Liver (tissue), 10 donors: ENCODE results near the gene APOD. TPM values are rescaled to one million over a fixed set of nuclear protein-coding genes. Genes with fewer than 3 reads are reported as not detected.

Experiments
- DNase-seq: peaks from one replicate; pipeline ENCODE4 v3.0.0-alpha.2; 2017; ENCODE audit warnings: low spot score
- H3K27ac ChIP-seq, 2 donors: one replicate each; pipeline ENCODE4 v1.7.0; 2013; ENCODE audit warnings: inconsistent platforms in 2 of 2, low read length in 2 of 2, control low read depth in 1 of 2, low read depth in 1 of 2, mild to moderate bottlenecking in 1 of 2
- H3K27me3 ChIP-seq, 4 donors: one replicate each; pipeline versions ENCODE4 v1.6.1 to v1.7.0; 2013; ENCODE audit warnings: low read length in 3 of 4, inconsistent platforms in 1 of 4, mild to moderate bottlenecking in 1 of 4, moderate library complexity in 1 of 4; ENCODE audit not compliant: control insufficient read depth in 4 of 4, insufficient read depth in 4 of 4
- H3K36me3 ChIP-seq, 4 donors: one replicate each; pipeline versions ENCODE4 v1.6.1 to v1.7.0; 2013; ENCODE audit warnings: low read length in 3 of 4, mild to moderate bottlenecking in 3 of 4, low read depth in 1 of 4, moderate library complexity in 1 of 4; ENCODE audit not compliant: control insufficient read depth in 4 of 4, insufficient read depth in 3 of 4
- H3K4me1 ChIP-seq, 4 donors: one replicate each; pipeline versions ENCODE4 v1.6.1 to v1.7.0; 2013; ENCODE audit warnings: low read length in 3 of 4, mild to moderate bottlenecking in 3 of 4, moderate library complexity in 1 of 4; ENCODE audit not compliant: control insufficient read depth in 4 of 4, insufficient read depth in 4 of 4
- H3K4me3 ChIP-seq, 3 donors: one replicate each; pipeline versions ENCODE4 v1.6.1 to v1.7.0; 2013; ENCODE audit warnings: low read length in 3 of 3, control low read depth in 1 of 3, low read depth in 1 of 3, mild to moderate bottlenecking in 1 of 3
- H3K9ac ChIP-seq, 2 donors: one replicate each; pipeline ENCODE4 v1.7.0; 2013; ENCODE audit warnings: low read length in 2 of 2, mild to moderate bottlenecking in 2 of 2, moderate library complexity in 2 of 2, control low read depth in 1 of 2, low read depth in 1 of 2
- H3K9me3 ChIP-seq, 4 donors: one replicate each; pipeline versions ENCODE4 v1.6.1 to v1.7.0; 2013; ENCODE audit warnings: low read length in 3 of 4; ENCODE audit not compliant: control insufficient read depth in 4 of 4
- CTCF ChIP-seq: fragments of 150-350 bp; IDR thresholded peaks from 2 replicates; pipeline ENCODE4 v1.5.1; 2017; ENCODE audit warnings: improper control_type of control experiment, low read depth, low read length; ENCODE audit not compliant: missing input control
- EGR1 ChIP-seq, 2 donors: IDR thresholded peaks; 2 replicates each; pipeline ENCODE4 v1.6.1; 2016 to 2018; ENCODE audit warnings: antibody characterized with exemption in 2 of 2, low read depth in 2 of 2
- FOXA1 ChIP-seq: IDR thresholded peaks from 2 replicates; pipeline ENCODE4 v1.6.1; 2016; ENCODE audit warnings: antibody characterized with exemption
- FOXA2 ChIP-seq: IDR thresholded peaks from 2 replicates; pipeline ENCODE4 v1.6.1; 2016; ENCODE audit warnings: antibody characterized with exemption
- HNF4A ChIP-seq, 2 donors: conservative IDR thresholded peaks; 2 replicates each; pipeline ENCODE4 v1.6.1; 2016; ENCODE audit warnings: antibody characterized with exemption in 2 of 2, mild to moderate bottlenecking in 2 of 2
- HNF4G ChIP-seq: IDR thresholded peaks from 2 replicates; pipeline ENCODE4 v1.6.1; 2016; ENCODE audit warnings: antibody characterized with exemption
- MAX ChIP-seq: IDR thresholded peaks from 2 replicates; pipeline ENCODE4 v1.6.1; 2016; ENCODE audit warnings: antibody characterized with exemption
- NR2F2 ChIP-seq: IDR thresholded peaks from 2 replicates; pipeline ENCODE4 v1.6.1; 2016; ENCODE audit warnings: antibody characterized with exemption
- RAD21 ChIP-seq, 2 donors: IDR thresholded peaks; 2 replicates each; pipeline ENCODE4 v1.6.1; 2016; ENCODE audit warnings: antibody characterized with exemption in 2 of 2, mild to moderate bottlenecking in 2 of 2
- TAF1 ChIP-seq: conservative IDR thresholded peaks from 2 replicates; pipeline ENCODE4 v1.6.1; 2016; ENCODE audit warnings: antibody characterized with exemption, mild to moderate bottlenecking
- WGBS: extraction: QIAGEN DNeasy Blood & Tissue Kit; methylation state at CpG from one replicate; pipeline ENCODE4 v1.1.7; 2013; 5-methylcytosine and 5-hydroxymethylcytosine counted together
- polyA plus RNA-seq, 2 donors: library from polyadenylated mRNA; stranded (reverse) in 1 of 2; unstranded in 1 of 2; fragments of 200-250 nt in 1 of 2; fragments of >200 nt in 1 of 2; fragmentation: Nextera tagmentation in 1 of 2; extraction: Ambion mirVana in 1 of 2; gene quantifications; one replicate each; pipeline versions ENCODE4 v1.2.1 to v1.2.3, GENCODE V29; 2013 to 2015
- small RNA-seq: library from RNA; depleted of rRNA; stranded (forward); fragments of <200 nt; gene quantifications from one replicate; pipeline ENCODE3, GENCODE V24; 2014
- total RNA-seq, 2 donors: library from RNA; depleted of rRNA; stranded (reverse); fragments of >200 nt; gene quantifications; one replicate each; pipeline ENCODE4 v1.2.3, GENCODE V29; 2014
- TF ChIP-seq, protein P1 (sequence below): IDR thresholded peaks from 2 replicates; pipeline ENCODE4 v1.6.1; 2016; ENCODE audit warnings: antibody characterized with exemption
- donor health status: healthy.
- donor health status: healthy.
- donor health status: healthy.
- donor health status: healthy.
- donor health status: healthy.

APOD gene
- total and polyA plus RNA-seq, 4 donors: 0.33 to 4.0 (median 0.56) TPM; not detected in 1

DNA sequence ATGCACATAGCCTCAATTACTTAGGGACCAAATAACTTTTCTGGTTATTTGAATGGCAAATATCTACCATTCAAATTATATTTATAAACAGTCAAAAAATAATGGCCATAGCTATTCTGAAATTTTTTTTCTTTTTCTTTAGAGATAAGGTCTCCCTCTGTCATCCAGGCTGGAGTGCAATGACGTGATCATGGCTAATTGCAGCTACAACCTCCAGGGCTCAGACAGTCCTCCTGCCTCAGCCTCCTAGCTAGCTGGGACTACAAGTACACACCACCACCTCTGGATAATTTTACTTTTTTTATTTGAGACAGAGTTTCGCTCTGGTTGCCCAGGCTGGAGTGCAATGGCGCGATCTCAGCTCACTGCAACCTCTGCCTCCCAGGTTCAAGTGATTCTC lies 57.2 kb downstream of the APOD start:
- Histone ChIP-seq H3K9me3 (no peaks in the 10 kb centered on the region), H3K27me3 (no peaks in the 10 kb centered on the region), H3K36me3 (peaks cover 0 to 15% (median 6%) of the 10 kb centered on the region in 4 donors), H3K27ac (no peak overlapping the region), H3K4me3 (no peak overlapping the region), H3K4me1 (peaks cover 0 to 2% (median 0%) of the 10 kb centered on the region in 4 donors), H3K9ac (no peak overlapping the region)
- TF ChIP-seq HNF4A (conservative IDR thresholded peaks at IDR 0.05) (no peak), FOXA1 (no peak), NR2F2 (no peak), TAF1 (no peak)
- WGBS: 97% methylated on average over 4 of the region's 4 CpGs
- DNase-seq: no peak

- TF ChIP-seq FOXA2: no peak
- Histone ChIP-seq H3K27me3 (no peaks in the 10 kb centered on the region), H3K27ac (no peak overlapping the region), H3K4me1 (peaks cover 0 to 2% (median 0%) of the 10 kb centered on the region in 4 donors), H3K9me3 (no peaks in the 10 kb centered on the region), H3K36me3 (peaks cover 0 to 15% (median 6%) of the 10 kb centered on the region in 4 donors), H3K4me3 (no peak overlapping the region), H3K9ac (no peak overlapping the region)
- no peak for DNase-seq
- WGBS: 81% methylated on average over 14 of the region's 14 CpGs
Observed at GRCh38 chr3:195524171-195524896, 59.4 kb downstream of the APOD start.

DNA sequence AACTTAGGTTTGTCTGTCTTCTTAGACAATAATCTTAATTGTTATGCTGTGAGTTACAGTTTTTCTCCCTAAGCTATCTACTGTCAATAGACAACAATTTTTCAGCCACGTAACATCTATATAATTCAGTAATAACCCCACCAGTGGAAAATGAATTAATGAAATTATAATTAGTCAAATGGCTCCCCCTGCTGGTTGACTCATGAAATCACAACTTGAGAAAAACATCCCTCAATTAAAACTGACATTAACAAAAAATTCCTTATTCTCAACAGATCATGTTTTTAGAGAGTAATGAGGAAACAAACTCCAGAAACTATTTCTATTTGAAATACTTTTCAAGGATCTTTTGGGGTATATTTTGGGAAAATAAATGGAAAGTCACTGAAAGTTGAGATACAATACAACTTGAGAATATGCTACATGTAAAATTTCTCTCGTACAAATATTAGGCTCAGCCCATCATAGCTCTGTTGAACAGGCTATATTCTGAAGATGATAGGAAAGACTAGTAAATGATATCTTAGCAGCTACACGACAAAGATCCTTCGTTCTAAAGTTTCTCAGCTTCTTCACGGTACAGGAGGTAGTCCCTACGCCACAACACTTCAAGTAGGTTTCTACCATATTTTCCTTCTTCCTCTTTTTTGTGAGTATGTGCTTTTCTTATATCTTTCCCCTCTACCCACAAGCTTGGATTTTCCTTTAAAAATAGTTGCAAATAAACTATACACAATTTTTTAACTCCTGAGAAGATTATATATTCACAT lies 61.3 kb downstream of the APOD start:
- no peak overlapping the region for H3K4me3 ChIP-seq
- no peak overlapping the region for H3K27ac ChIP-seq
- WGBS: 68% methylated on average over 6 of the region's 6 CpGs
- no peaks in the 10 kb centered on the region for H3K27me3 ChIP-seq
- peaks cover 0 to 15% (median 6%) of the 10 kb centered on the region in 4 donors for H3K36me3 ChIP-seq
- no peak for DNase-seq
- peaks cover 0 to 2% (median 0%) of the 10 kb centered on the region in 4 donors for H3K4me1 ChIP-seq
- no peak overlapping the region for H3K9ac ChIP-seq
- no peak for TF ChIP-seq HNF4G
- TF ChIP-seq MAX: no peak
- TF ChIP-seq, protein P1, sequence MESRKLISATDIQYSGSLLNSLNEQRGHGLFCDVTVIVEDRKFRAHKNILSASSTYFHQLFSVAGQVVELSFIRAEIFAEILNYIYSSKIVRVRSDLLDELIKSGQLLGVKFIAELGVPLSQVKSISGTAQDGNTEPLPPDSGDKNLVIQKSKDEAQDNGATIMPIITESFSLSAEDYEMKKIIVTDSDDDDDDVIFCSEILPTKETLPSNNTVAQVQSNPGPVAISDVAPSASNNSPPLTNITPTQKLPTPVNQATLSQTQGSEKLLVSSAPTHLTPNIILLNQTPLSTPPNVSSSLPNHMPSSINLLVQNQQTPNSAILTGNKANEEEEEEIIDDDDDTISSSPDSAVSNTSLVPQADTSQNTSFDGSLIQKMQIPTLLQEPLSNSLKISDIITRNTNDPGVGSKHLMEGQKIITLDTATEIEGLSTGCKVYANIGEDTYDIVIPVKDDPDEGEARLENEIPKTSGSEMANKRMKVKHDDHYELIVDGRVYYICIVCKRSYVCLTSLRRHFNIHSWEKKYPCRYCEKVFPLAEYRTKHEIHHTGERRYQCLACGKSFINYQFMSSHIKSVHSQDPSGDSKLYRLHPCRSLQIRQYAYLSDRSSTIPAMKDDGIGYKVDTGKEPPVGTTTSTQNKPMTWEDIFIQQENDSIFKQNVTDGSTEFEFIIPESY: no peak
- peak; percentile 82 to 84 for TF ChIP-seq RAD21 (IDR thresholded peaks at IDR 0.05)
- peak; percentile 68 for TF ChIP-seq CTCF
- no peak for TF ChIP-seq EGR1 (IDR thresholded peaks at IDR 0.05; ENCODE audit: low read depth in 2 of 2)
- H3K9me3 ChIP-seq: no peaks in the 10 kb centered on the region

Small RNAs within 50 kb of the gene (small RNA-seq; reads per million reads assigned to genes)
- gene RN7SL73P (not detected), gene RNU6ATAC24P (not detected)

Other genes with a start within 250 kb of the APOD start
- 10 to 100 TPM; 23.0 to 28.5 TPM for gene ACAP2, start 140.9 kb downstream of the APOD start, total RNA-seq
- gene ACAP2, start 140.9 kb downstream of the APOD start, polyA plus RNA-seq: 10 to 100 TPM in 1 of 2 donors, 1 to 10 TPM in 1; 4.5 to 23.5 TPM
- 10 to 100 TPM; 13.6 to 21.4 TPM for gene PPP1R2, start 40.6 kb downstream of the APOD start, total RNA-seq
- 10 to 100 TPM in 1 of 2 donors, 1 to 10 TPM in 1; 9.3 to 18.5 TPM for gene PPP1R2, start 40.6 kb downstream of the APOD start, polyA plus RNA-seq
- 1 to 10 TPM; 1.1 to 9.7 TPM for gene MUC20, start 137.0 kb upstream of the APOD start, total RNA-seq
- 1 to 10 TPM; 6.0 to 9.3 TPM for gene MUC20, start 137.0 kb upstream of the APOD start, polyA plus RNA-seq
- gene MUC4, start 228.0 kb upstream of the APOD start, total RNA-seq: not detected
- gene MUC4, start 228.0 kb upstream of the APOD start, polyA plus RNA-seq: not detected